ENCODE data around the gene CD300LF. TPM values are rescaled to one million over a fixed set of nuclear protein-coding genes. Genes with fewer than 3 reads are reported as not detected.
A peak's percentile ranks its signal among the peaks of the same experiment; 100 is the strongest.

The CD300LF gene
- total RNA-seq, 2 donors from 2014 or later: 2.3 TPM; not detected in 1

DNA sequence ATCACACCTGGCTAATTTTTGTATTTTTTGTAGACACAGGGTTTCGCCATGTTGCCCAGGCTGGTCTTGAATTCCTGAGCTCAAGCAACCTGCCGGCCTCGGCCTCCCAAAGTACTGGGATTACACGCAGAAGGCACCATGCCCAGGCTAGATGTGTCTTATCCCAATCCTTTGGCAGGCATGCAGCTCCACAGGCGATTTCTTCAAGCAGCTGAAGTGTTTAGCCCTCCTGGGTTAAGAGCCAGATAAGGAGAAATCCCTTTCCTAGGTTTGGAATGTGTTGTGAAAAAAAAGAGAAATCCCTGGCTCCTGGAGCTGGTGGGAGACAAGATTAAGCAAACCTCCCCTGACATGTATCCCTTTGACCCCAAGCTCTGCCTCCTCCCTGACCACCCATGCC, 33.7 kb upstream of the CD300LF start:
- no peak overlapping the region for H3K4me3 ChIP-seq
- peaks cover 11 to 37% of the 10 kb centered on the region in 2 donors for H3K4me1 ChIP-seq (ENCODE audit: control insufficient read depth in 1 of 2, low read depth in 2 of 2)
- H3K9me3 ChIP-seq: no peaks in the 10 kb centered on the region
- TF ChIP-seq, protein P1, sequence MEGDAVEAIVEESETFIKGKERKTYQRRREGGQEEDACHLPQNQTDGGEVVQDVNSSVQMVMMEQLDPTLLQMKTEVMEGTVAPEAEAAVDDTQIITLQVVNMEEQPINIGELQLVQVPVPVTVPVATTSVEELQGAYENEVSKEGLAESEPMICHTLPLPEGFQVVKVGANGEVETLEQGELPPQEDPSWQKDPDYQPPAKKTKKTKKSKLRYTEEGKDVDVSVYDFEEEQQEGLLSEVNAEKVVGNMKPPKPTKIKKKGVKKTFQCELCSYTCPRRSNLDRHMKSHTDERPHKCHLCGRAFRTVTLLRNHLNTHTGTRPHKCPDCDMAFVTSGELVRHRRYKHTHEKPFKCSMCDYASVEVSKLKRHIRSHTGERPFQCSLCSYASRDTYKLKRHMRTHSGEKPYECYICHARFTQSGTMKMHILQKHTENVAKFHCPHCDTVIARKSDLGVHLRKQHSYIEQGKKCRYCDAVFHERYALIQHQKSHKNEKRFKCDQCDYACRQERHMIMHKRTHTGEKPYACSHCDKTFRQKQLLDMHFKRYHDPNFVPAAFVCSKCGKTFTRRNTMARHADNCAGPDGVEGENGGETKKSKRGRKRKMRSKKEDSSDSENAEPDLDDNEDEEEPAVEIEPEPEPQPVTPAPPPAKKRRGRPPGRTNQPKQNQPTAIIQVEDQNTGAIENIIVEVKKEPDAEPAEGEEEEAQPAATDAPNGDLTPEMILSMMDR (IDR thresholded peaks at IDR 0.05): no peak
- no peaks in the 10 kb centered on the region for H3K27me3 ChIP-seq (replicated peaks; ENCODE audit: insufficient read depth)
- ATAC-seq (ENCODE audit: insufficient number of reproducible peaks, low FRiP score, low read depth): no peak
- no peak for DNase-seq (ENCODE audit: low spot score)
- H3K27ac ChIP-seq: no peak overlapping the region
- H3K36me3 ChIP-seq: no peaks in the 10 kb centered on the region

DNA sequence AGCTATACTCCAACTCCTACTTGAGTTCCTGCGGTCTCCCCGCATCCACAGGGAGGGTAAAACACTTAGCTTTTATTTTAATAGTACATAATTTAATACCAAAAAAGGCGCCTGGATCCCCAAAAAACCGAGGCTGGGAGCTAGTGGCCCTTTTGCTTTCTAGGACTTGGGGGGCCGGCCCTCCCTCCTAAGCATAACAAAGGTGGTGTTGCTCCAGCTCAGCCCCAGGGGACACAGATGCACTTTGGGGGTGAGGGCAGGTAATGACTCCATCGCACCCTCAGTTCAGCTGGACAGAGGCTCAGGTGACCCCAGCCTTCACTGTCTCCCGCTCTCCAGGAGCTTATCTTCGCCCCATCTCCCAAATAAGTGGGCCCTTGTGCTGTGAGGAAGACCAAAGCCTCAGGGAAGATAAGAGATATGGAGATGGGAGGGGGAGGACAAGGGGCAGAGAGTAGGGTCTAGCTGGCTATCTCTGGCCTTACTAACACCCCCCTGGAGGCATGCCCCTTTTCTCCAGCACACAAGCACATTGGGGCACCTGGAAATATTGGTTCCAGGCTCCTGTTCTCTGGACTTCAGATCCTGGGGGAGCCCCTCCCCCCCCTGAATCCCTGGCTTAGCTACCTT, 32.9 kb upstream of the CD300LF start:
- DNase-seq (ENCODE audit: low spot score): no peak
- no peak overlapping the region for H3K4me3 ChIP-seq

DNA sequence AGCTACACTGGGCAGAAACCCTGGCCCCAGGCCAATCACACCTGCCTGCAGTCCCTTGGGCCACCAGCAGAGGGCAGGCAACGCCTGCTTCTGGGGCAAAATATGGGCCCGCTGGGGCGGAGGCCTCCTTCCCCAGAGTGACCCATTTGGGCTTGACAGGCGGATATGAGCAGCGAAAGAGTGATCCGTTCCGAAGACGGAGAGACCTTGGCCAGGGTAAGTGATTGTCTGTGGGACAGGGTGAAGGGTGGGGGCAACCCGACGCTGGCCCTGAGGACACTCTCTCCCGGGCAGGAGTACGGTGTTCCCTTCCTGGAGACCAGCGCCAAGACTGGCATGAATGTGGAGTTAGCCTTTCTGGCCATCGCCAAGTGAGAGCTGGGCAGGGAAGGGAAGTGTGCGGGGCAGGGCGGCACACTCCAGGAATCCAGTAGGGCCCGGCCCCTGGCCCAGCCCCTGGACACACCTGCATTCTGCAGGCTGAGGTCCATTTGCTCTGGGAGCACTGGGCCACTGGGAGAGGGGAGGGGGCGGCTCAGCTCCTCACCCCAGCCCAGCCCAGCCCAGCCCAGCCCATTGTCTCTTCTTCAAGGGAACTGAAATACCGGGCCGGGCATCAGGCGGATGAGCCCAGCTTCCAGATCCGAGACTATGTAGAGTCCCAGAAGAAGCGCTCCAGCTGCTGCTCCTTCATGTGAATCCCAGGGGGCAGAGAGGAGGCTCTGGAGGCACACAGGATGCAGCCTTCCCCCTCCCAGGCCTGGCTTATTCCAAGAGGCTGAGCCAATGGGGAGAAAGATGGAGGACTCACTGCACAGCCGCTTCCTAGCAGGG, 32.2 kb upstream of the CD300LF start:
- DNase-seq (ENCODE audit: low spot score): peak; percentile 63
- H3K9me3 ChIP-seq: no peaks in the 10 kb centered on the region
- ATAC-seq (ENCODE audit: insufficient number of reproducible peaks, low FRiP score, low read depth): peak; percentile 65
- TF ChIP-seq, protein P1 (IDR thresholded peaks at IDR 0.05): peak; percentile 100
- no peaks in the 10 kb centered on the region for H3K36me3 ChIP-seq
- H3K4me3 ChIP-seq: peak overlapping the region; percentile 64
- H3K4me1 ChIP-seq (ENCODE audit: control insufficient read depth in 1 of 2, low read depth in 2 of 2): peaks cover 6 to 24% of the 10 kb centered on the region in 2 donors
- H3K27ac ChIP-seq: peak overlapping the region; percentile 39 to 67
- H3K27me3 ChIP-seq (replicated peaks; ENCODE audit: insufficient read depth): no peaks in the 10 kb centered on the region

More for the DNA sequence above, 32.9 kb upstream of the CD300LF start:
- Histone ChIP-seq H3K9me3 (no peaks in the 10 kb centered on the region), H3K36me3 (no peaks in the 10 kb centered on the region), H3K27me3 (replicated peaks; ENCODE audit: insufficient read depth) (no peaks in the 10 kb centered on the region), H3K4me1 (ENCODE audit: control insufficient read depth in 1 of 2, low read depth in 2 of 2) (peaks cover 11 to 31% of the 10 kb centered on the region in 2 donors), H3K27ac (peak overlapping the region in 1 of 2 donors; percentile 39)
- ATAC-seq (ENCODE audit: insufficient number of reproducible peaks, low FRiP score, low read depth): no peak
- TF ChIP-seq, protein P1 (IDR thresholded peaks at IDR 0.05): no peak

DNA sequence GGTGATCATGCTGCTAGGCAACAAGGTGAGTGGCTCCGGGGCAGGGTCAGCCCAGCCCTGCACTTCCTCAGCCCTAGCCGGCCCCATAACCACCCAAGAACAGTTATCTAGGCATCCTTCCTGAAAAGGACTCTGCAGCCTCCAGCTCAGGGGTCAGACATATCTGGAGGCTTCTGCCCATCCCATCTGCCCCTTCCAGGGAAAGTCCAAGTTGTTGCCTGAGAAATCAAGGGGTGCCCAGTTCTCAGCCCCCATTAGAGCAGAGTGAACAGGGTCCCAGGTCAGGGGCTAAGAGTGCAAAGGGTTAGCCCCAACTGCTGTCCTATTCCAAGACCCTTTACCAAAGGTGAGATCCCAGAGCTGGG, 31.6 kb upstream of the CD300LF start:
- H3K9me3 ChIP-seq: no peaks in the 10 kb centered on the region
- H3K4me1 ChIP-seq (ENCODE audit: control insufficient read depth in 1 of 2, low read depth in 2 of 2): peaks cover 6 to 18% of the 10 kb centered on the region in 2 donors
- TF ChIP-seq, protein P1 (IDR thresholded peaks at IDR 0.05): no peak
- DNase-seq (ENCODE audit: low spot score) (no peak), ATAC-seq (ENCODE audit: insufficient number of reproducible peaks, low FRiP score, low read depth) (no peak)
- H3K36me3 ChIP-seq: no peaks in the 10 kb centered on the region
- no peak overlapping the region for H3K27ac ChIP-seq
- no peaks in the 10 kb centered on the region for H3K27me3 ChIP-seq (replicated peaks; ENCODE audit: insufficient read depth)
- H3K4me3 ChIP-seq: no peak overlapping the region

DNA sequence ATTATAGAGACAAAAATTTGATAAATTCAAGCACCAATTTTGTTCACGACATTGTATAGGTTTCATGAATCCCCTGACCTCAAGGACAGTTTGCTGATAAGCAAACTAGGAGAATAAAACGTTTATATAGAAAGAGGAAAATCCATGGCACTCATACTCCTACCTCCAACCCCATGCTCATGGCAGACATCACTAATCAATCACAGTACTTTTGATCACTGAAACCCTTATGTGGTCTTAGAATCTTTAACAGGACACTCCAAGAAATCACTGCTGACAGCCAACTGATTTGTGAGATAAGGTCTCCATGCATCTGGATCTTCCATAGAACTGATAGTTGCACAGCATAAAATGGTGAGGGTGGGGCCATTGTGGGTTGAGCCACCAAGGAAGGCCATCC, 31.0 kb upstream of the CD300LF start:
- Histone ChIP-seq H3K4me3 (no peak overlapping the region), H3K27me3 (replicated peaks; ENCODE audit: insufficient read depth) (no peaks in the 10 kb centered on the region), H3K4me1 (ENCODE audit: control insufficient read depth in 1 of 2, low read depth in 2 of 2) (peaks cover 6 to 18% of the 10 kb centered on the region in 2 donors), H3K36me3 (no peaks in the 10 kb centered on the region), H3K27ac (no peak overlapping the region), H3K9me3 (no peaks in the 10 kb centered on the region)
- TF ChIP-seq, protein P1 (IDR thresholded peaks at IDR 0.05): no peak
- ATAC-seq (ENCODE audit: insufficient number of reproducible peaks, low FRiP score, low read depth) (no peak), DNase-seq (ENCODE audit: low spot score) (no peak)

Measured in thoracic aorta (tissue), 2 donors.